SK-N-SH treated with all-trans-retinoic acid at 6 μM for 48 hours (cell line): ENCODE results near the gene DIP2C.

Experiments used
- ARNTL ChIP-seq: fragments of 450-650 bp; formaldehyde crosslinking; IDR thresholded peaks from 2 replicates; pipeline ENCODE4 v1.5.0; 2020; ENCODE audit warnings: low read depth, mild to moderate bottlenecking, moderate library complexity, borderline replicate concordance
- CSDC2 ChIP-seq: fragments of 250-450 bp; sonication (Bioruptor Pico); IDR thresholded peaks from 2 replicates; pipeline ENCODE4 v1.5.0; 2020; ENCODE audit warnings: mild to moderate bottlenecking, moderate library complexity
- ESRRG ChIP-seq: fragments of 250-450 bp; sonication (Bioruptor Pico); IDR thresholded peaks from 2 replicates; pipeline ENCODE4 v1.6.1; 2021; ENCODE audit warnings: mild to moderate bottlenecking
- GLIS3 ChIP-seq: fragments of 250-450 bp; sonication (Bioruptor Pico); IDR thresholded peaks from 2 replicates; pipeline ENCODE4 v1.5.0; 2020; ENCODE audit warnings: mild to moderate bottlenecking, moderate library complexity
- PPARA ChIP-seq: fragments of 250-450 bp; sonication (Bioruptor Pico); IDR thresholded peaks from 2 replicates; pipeline ENCODE4 v1.5.0; 2020; ENCODE audit warnings: mild to moderate bottlenecking, borderline replicate concordance
- RARB ChIP-seq: fragments of 250-450 bp; sonication (Bioruptor Pico); IDR thresholded peaks from 2 replicates; pipeline ENCODE4 v1.8.0; 2021; ENCODE audit warnings: mild to moderate bottlenecking, moderate library complexity
- TOX ChIP-seq: fragments of 250-450 bp; sonication (Bioruptor Pico); IDR thresholded peaks from 2 replicates; pipeline ENCODE4 v1.8.0; 2021; ENCODE audit warnings: mild to moderate bottlenecking, moderate library complexity, borderline replicate concordance
- ZC3H10 ChIP-seq: fragments of 250-450 bp; sonication (Bioruptor Pico); IDR thresholded peaks from 2 replicates; pipeline ENCODE4 v1.5.1; 2021; ENCODE audit warnings: mild to moderate bottlenecking, moderate library complexity
- ZFP3 ChIP-seq: fragments of 250-450 bp; sonication (Bioruptor Pico); IDR thresholded peaks from 2 replicates; pipeline ENCODE4 v1.5.0; 2020; ENCODE audit warnings: mild to moderate bottlenecking, moderate library complexity
- ZFP30 ChIP-seq: fragments of 450-650 bp; formaldehyde crosslinking; IDR thresholded peaks from 2 replicates; pipeline ENCODE4 v1.5.0; 2022; ENCODE audit warnings: mild to moderate bottlenecking, moderate library complexity
- ZNF565 ChIP-seq: fragments of 450-650 bp; formaldehyde crosslinking; conservative IDR thresholded peaks from 2 replicates; pipeline ENCODE4 v1.5.0; 2020; ENCODE audit warnings: low read depth, mild to moderate bottlenecking, moderate library complexity
- ZNF8 ChIP-seq: fragments of 450-650 bp; formaldehyde crosslinking; IDR thresholded peaks from 2 replicates; pipeline ENCODE4 v1.5.0; 2020; ENCODE audit warnings: mild to moderate bottlenecking, moderate library complexity
- TF ChIP-seq, protein P1 (sequence below): fragments of 250-450 bp; sonication (Bioruptor Pico); IDR thresholded peaks from 2 replicates; pipeline ENCODE4 v1.8.0; 2020; ENCODE audit warnings: mild to moderate bottlenecking, moderate library complexity, borderline replicate concordance
- TF ChIP-seq, protein P2 (sequence below): fragments of 250-450 bp; sonication (Bioruptor Pico); IDR thresholded peaks from 2 replicates; pipeline ENCODE4 v1.5.1; 2021; ENCODE audit warnings: mild to moderate bottlenecking, moderate library complexity

DNA sequence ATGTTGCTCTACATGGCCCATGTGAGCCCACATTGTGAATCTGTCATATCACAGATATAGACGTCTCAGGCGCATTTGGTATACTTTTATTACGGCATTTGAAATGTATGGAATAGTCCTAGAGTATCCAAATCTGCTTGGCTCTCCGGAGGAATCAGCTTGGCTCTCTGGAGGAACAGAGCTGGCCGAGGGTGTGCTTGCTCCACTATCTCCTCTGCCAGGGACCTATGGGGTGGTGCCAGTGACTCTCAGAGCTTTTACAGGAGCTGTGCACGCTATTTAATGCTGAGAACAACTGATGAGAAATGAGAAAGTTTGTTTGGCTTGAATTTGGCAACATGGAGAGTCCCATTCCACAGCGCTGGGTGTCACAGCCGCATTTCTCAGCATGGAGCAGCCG lies 410.2 kb downstream of the DIP2C start:
- TF ChIP-seq ZNF8 (CRISPR knock-in tag) (no peak), ARNTL (CRISPR knock-in tag) (no peak), RARB (CRISPR knock-in tag) (no peak), PPARA (no peak), ZNF565 (CRISPR knock-in tag) (no peak), ESRRG (CRISPR knock-in tag) (no peak), ZFP3 (CRISPR knock-in tag) (no peak), ZC3H10 (no peak), TOX (CRISPR knock-in tag) (no peak), CSDC2 (no peak), ZFP30 (CRISPR knock-in tag) (no peak), GLIS3 (CRISPR knock-in tag) (no peak)
- TF ChIP-seq, protein P1, sequence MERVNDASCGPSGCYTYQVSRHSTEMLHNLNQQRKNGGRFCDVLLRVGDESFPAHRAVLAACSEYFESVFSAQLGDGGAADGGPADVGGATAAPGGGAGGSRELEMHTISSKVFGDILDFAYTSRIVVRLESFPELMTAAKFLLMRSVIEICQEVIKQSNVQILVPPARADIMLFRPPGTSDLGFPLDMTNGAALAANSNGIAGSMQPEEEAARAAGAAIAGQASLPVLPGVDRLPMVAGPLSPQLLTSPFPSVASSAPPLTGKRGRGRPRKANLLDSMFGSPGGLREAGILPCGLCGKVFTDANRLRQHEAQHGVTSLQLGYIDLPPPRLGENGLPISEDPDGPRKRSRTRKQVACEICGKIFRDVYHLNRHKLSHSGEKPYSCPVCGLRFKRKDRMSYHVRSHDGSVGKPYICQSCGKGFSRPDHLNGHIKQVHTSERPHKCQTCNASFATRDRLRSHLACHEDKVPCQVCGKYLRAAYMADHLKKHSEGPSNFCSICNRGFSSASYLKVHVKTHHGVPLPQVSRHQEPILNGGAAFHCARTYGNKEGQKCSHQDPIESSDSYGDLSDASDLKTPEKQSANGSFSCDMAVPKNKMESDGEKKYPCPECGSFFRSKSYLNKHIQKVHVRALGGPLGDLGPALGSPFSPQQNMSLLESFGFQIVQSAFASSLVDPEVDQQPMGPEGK (CRISPR knock-in tag), result no peak
- TF ChIP-seq, protein P2, sequence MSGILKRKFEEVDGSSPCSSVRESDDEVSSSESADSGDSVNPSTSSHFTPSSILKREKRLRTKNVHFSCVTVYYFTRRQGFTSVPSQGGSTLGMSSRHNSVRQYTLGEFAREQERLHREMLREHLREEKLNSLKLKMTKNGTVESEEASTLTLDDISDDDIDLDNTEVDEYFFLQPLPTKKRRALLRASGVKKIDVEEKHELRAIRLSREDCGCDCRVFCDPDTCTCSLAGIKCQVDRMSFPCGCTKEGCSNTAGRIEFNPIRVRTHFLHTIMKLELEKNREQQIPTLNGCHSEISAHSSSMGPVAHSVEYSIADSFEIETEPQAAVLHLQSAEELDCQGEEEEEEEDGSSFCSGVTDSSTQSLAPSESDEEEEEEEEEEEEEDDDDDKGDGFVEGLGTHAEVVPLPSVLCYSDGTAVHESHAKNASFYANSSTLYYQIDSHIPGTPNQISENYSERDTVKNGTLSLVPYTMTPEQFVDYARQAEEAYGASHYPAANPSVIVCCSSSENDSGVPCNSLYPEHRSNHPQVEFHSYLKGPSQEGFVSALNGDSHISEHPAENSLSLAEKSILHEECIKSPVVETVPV (CRISPR knock-in tag), result no peak
